Choroid plexus epithelial cell (primary cell): Measurements from ENCODE around the gene THOC1.

ENCODE experiments used
- DNase-seq: peaks from one replicate; pipeline ENCODE4 v3.0.0-alpha.2; 2010; ENCODE audit warnings: low read depth
- H3K4me3 ChIP-seq: 2 replicates; pipeline ENCODE4 v1.5.1; 2011; ENCODE audit warnings: low read depth, mild to moderate bottlenecking, control low read depth, low read length, moderate library complexity
- CTCF ChIP-seq: conservative IDR thresholded peaks from 2 replicates; pipeline ENCODE4 v1.5.1; 2011; ENCODE audit warnings: low read depth, mild to moderate bottlenecking, control low read depth, inconsistent platforms, low read length, moderate library complexity

The THOC1 gene

DNA sequence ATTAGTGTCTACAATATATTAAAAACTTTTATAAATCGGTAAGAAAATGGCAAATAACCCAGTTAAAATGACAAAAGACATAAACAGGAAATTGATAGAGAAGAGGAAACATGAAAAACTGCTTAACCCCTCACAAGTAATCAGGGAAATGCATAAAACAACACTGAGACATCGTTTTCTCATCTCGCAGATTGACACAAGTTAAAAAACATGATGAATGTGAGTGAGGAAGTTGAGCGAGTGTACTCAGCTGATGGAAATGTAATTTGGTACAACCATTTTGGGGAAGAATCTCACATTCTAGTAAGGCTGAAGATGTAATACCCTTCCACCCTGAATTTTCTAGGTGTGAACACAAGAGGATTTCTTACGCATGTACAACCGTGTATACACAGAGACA, 18.0 kb upstream of the THOC1 start:
- DNase-seq: no peak
- TF ChIP-seq CTCF: no peak

DNA sequence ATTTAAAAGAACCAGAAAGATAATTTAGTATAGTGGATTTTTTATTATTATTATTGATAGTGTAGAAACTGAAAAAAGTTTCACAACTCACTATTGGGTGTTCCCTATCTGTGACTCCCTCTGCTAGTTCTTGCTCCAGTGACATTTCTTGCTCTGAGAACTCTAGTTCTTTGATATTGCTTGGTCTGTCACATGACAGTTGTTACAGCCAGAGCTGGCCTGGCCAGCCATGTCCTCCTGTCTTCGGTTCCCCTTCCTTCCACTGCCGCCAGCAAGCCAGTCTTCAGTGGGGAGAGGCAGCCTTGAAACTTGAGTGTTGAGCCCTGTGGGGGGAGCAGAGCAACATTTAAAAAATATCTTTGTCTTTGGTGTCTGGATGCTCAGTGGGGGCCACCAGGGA, 7.6 kb upstream of the THOC1 start:
- no peak for TF ChIP-seq CTCF
- DNase-seq: no peak
- H3K4me3 ChIP-seq: no peak overlapping the region

More for the DNA sequence above, 18.0 kb upstream of the THOC1 start:
- H3K4me3 ChIP-seq: no peak overlapping the region

DNA sequence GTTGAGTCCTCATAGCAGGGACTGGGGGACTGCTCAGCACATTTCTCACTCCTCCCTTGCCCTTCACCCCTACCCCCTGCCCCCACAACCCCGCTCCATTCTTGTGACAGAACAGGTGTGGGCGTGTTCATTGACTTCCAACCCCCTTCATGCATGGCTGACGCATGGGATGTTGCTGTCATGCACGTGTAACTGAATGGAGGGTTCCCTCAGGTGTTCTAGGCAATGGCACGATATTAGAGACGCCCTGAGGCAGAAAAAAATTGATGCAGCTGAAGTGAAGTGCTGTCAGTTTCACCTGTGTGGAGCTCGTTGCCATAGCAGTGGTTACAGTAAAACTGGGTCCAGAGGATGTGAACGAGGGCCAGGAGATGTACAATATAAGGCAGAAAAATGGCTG, 6.5 kb upstream of the THOC1 start:
- no peak overlapping the region for H3K4me3 ChIP-seq
- no peak for DNase-seq
- TF ChIP-seq CTCF: no peak

- TF ChIP-seq CTCF: no peak
- H3K4me3 ChIP-seq: no peak overlapping the region
- DNase-seq: no peak
Measured at GRCh38 chr18:273525-273924, 5.7 kb upstream of the THOC1 start.

GRCh38 chr18:272650-273049, 4.8 kb upstream of the THOC1 start:
- no peak for TF ChIP-seq CTCF
- no peak for DNase-seq
- no peak overlapping the region for H3K4me3 ChIP-seq

DNA sequence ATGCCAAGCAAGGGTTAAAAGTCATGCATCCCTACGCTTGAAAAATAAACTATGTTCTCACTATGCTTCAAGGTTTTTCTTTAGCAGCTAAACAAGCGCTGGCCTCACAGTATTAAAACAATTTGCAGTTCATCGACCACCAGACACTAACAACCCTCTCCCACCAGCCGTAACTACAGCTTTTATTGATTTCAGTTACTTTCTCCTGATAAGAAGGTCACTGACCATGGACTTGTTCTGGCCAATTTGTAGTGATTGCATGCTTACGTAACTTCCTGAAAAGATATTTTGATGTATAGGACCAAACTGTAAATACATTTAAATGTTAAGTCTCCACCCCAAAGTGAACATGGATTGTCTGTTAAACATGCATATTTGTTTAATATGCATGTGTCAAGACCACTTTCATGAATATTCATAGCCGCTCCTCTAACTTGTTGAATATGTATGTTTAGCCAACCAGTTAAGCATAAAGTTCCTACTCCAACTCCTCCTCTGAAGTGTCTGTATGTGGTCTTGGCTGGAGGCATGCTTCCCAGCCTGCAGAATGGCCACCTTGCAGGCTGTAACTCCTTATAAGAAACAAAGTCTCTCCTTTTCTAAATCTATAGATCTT, 1.7 kb upstream of the THOC1 start:
- DNase-seq: no peak
- TF ChIP-seq CTCF: no peak
- H3K4me3 ChIP-seq: no peak overlapping the region

DNA sequence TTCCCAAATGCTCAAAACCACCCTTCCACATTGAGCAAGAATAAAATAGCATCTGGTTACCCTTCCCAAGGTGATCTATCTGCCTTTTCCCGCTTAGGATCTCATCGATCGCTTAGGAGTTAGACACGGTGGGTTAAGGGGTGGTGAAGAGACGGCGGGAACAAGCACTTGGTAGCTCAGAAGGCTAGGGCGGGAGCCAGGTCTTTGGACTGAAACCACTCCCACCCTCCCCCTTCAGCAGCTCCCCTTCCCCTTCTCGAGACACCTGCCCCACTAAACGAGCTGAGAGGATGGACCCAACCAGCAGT, 513 bp downstream of the THOC1 start:
- DNase-seq: no peak
- no peak for TF ChIP-seq CTCF
- H3K4me3 ChIP-seq: peak overlapping the region; percentile 76
